DOHH2 (cell line): Measurements from ENCODE around the gene MRPL44.

ENCODE experiments used
- CTCF ChIP-seq: fragments of 200-600 bp; sonication (generic); IDR thresholded peaks from one replicate; pipeline ENCODE4 v1.5.1; 2014; ENCODE audit warnings: antibody characterized with exemption, mild to moderate bottlenecking, low read depth, low read length; ENCODE audit not compliant: poor library complexity, severe bottlenecking
- EZH2phosphoT487 ChIP-seq: fragments of 200-600 bp; sonication (generic); IDR thresholded peaks from 2 replicates; pipeline ENCODE4 v1.6.1; 2017; ENCODE audit warnings: borderline replicate concordance, mild to moderate bottlenecking, antibody characterized with exemption, low read length, moderate library complexity, mixed read lengths

- TF ChIP-seq CTCF: no peak
- no peak for TF ChIP-seq EZH2phosphoT487
Measured at GRCh38 chr2:223979730-223980396, 22.6 kb downstream of the MRPL44 start.
